HG02852 (cell line): ENCODE results near the gene CELSR1.
"Not testable (repeated sequence)": the region's sequence is repeated elsewhere in the genome, so short reads cannot be mapped to it uniquely, and the experiment has no call there.

Source experiments
- ATAC-seq: cut with Tn5 transposase; IDR thresholded peaks from one replicate; pipeline ENCODE4 v1.9.1; 2021; ENCODE audit warnings: mild to moderate bottlenecking, moderate library complexity; ENCODE audit not compliant: unreplicated experiment

CELSR1 gene

GRCh38 chr22:46408568-46409506, 128.6 kb downstream of the CELSR1 start:
- no peak for ATAC-seq

GRCh38 chr22:46407748-46408147, 129.7 kb downstream of the CELSR1 start:
- no peak for ATAC-seq

- ATAC-seq, result no peak
Observed at GRCh38 chr22:46406791-46407190, 130.6 kb downstream of the CELSR1 start.

GRCh38 chr22:46406349-46406748, 131.1 kb downstream of the CELSR1 start:
- no peak for ATAC-seq

GRCh38 chr22:46405901-46406300, 131.5 kb downstream of the CELSR1 start:
- no peak for ATAC-seq

- not testable (repeated sequence) for ATAC-seq
Observed at GRCh38 chr22:46403880-46404279, 133.5 kb downstream of the CELSR1 start.

GRCh38 chr22:46402505-46402904, 134.9 kb downstream of the CELSR1 start:
- no peak for ATAC-seq

GRCh38 chr22:46401370-46401769, 136.1 kb downstream of the CELSR1 start:
- ATAC-seq, result no peak

- ATAC-seq, result no peak
Observed at GRCh38 chr22:46399251-46400024, 138.0 kb downstream of the CELSR1 start.

- no peak for ATAC-seq
Observed at GRCh38 chr22:46397951-46398350, 139.5 kb downstream of the CELSR1 start.

GRCh38 chr22:46397514-46397913, 139.9 kb downstream of the CELSR1 start:
- ATAC-seq, result no peak

- ATAC-seq, result not testable (repeated sequence)
Observed at GRCh38 chr22:46397049-46397448, 140.4 kb downstream of the CELSR1 start.

GRCh38 chr22:46395145-46395544, 142.3 kb downstream of the CELSR1 start:
- no peak for ATAC-seq

- ATAC-seq, result no peak
Observed at GRCh38 chr22:46394622-46395021, 142.8 kb downstream of the CELSR1 start.

GRCh38 chr22:46393873-46394272, 143.5 kb downstream of the CELSR1 start:
- no peak for ATAC-seq

GRCh38 chr22:46392137-46392844, 145.1 kb downstream of the CELSR1 start:
- ATAC-seq, result no peak

- no peak for ATAC-seq
Observed at GRCh38 chr22:46391486-46392136, 145.8 kb downstream of the CELSR1 start.

- no peak for ATAC-seq
Observed at GRCh38 chr22:46390652-46391301, 146.6 kb downstream of the CELSR1 start.

- no peak for ATAC-seq
Observed at GRCh38 chr22:46390105-46390651, 147.2 kb downstream of the CELSR1 start.

- ATAC-seq, result no peak
Observed at GRCh38 chr22:46389081-46389480, 148.3 kb downstream of the CELSR1 start.
